Activated naive CD4-positive, alpha-beta T cell treated with Interleukin-2 at 50 U/mL for 16 hours (primary cell): Measurements from ENCODE around the gene SMC5.
A peak's percentile ranks its signal among the peaks of the same experiment; 100 is the strongest.
"Not testable (repeated sequence)": the region's sequence is repeated elsewhere in the genome, so short reads cannot be mapped to it uniquely, and the experiment has no call there.

Experiments used
- DNase-seq: peaks from one replicate; pipeline ENCODE4 v3.0.0-alpha.2; 2020

Gene SMC5

GRCh38 chr9:70258692-70259511 lies at the start of gene SMC5:
Gene SMC5, plus strand, starts transcription at chr9:70258978. Its CDS starts 101 bp downstream, at chr9:70259079.
- DNase-seq, result peak; percentile 88

- DNase-seq, result no peak
Measured at GRCh38 chr9:70217029-70217428, 41.7 kb upstream of the SMC5 start.

- DNase-seq, result no peak
Measured at GRCh38 chr9:70218767-70219166, 40.0 kb upstream of the SMC5 start.

- no peak for DNase-seq
Measured at GRCh38 chr9:70220216-70220615, 38.6 kb upstream of the SMC5 start.

- DNase-seq, result no peak
Measured at GRCh38 chr9:70222354-70222753, 36.4 kb upstream of the SMC5 start.

- no peak for DNase-seq
Measured at GRCh38 chr9:70228118-70228517, 30.7 kb upstream of the SMC5 start.

- DNase-seq, result no peak
Measured at GRCh38 chr9:70228611-70229010, 30.2 kb upstream of the SMC5 start.

GRCh38 chr9:70229026-70229425 lies 29.8 kb upstream of the SMC5 start:
- DNase-seq, result no peak

- no peak for DNase-seq
Measured at GRCh38 chr9:70229579-70229978, 29.2 kb upstream of the SMC5 start.

- no peak for DNase-seq
Measured at GRCh38 chr9:70232476-70232875, 26.3 kb upstream of the SMC5 start.

GRCh38 chr9:70234208-70234607 lies 24.6 kb upstream of the SMC5 start:
- not testable (repeated sequence) for DNase-seq

GRCh38 chr9:70245952-70246351 lies 12.8 kb upstream of the SMC5 start:
- not testable (repeated sequence) for DNase-seq

- no peak for DNase-seq
Measured at GRCh38 chr9:70250221-70250620, 8.6 kb upstream of the SMC5 start.

- no peak for DNase-seq
Measured at GRCh38 chr9:70255486-70255885, 3.3 kb upstream of the SMC5 start.

GRCh38 chr9:70256123-70256551 lies 2.6 kb upstream of the SMC5 start:
- no peak for DNase-seq

- DNase-seq, result no peak
Measured at GRCh38 chr9:70257502-70257901, 1.3 kb upstream of the SMC5 start.

- no peak for DNase-seq
Measured at GRCh38 chr9:70257991-70258691, 637 bp upstream of the SMC5 start.

- DNase-seq, result no peak
Measured at GRCh38 chr9:70259512-70259802, 679 bp downstream of the SMC5 start.

GRCh38 chr9:70260007-70260443 lies 1.2 kb downstream of the SMC5 start:
- DNase-seq, result no peak

- no peak for DNase-seq
Measured at GRCh38 chr9:70260606-70261005, 1.8 kb downstream of the SMC5 start.

- no peak for DNase-seq
Measured at GRCh38 chr9:70261131-70261870, 2.5 kb downstream of the SMC5 start.

GRCh38 chr9:70262366-70262765 lies 3.6 kb downstream of the SMC5 start:
- DNase-seq, result no peak

- DNase-seq, result no peak
Measured at GRCh38 chr9:70262948-70263347, 4.2 kb downstream of the SMC5 start.

- DNase-seq, result no peak
Measured at GRCh38 chr9:70263421-70263820, 4.6 kb downstream of the SMC5 start.
